K562 (cell line): ENCODE measurements around the gene KCND3. TPM values are rescaled to one million over a fixed set of nuclear protein-coding genes. Genes with fewer than 3 reads are reported as not detected.
A peak's percentile ranks its signal among the peaks of the same experiment; 100 is the strongest.

Experiments used
- CTBP1 ChIP-seq: fragments of 450-650 bp; IDR thresholded peaks from 2 replicates; pipeline ENCODE4 v1.6.1; 2016; ENCODE audit warnings: borderline replicate concordance
- NR2C2 ChIP-seq, 2 experiments: fragments of 200-800 bp in 1 of 2; sonication (Bioruptor generic) in 1 of 2; sonication (generic) in 1 of 2; formaldehyde crosslinking in 1 of 2; IDR thresholded peaks; 2 replicates each; pipeline versions ENCODE4 v1.6.1 to v1.8.0; 2016 to 2022; ENCODE audit warnings: mild to moderate bottlenecking in 1 of 2, missing compliant biosample characterization in 1 of 2, missing genetic modification characterization in 1 of 2, missing genetic modification reagents in 1 of 2
- NR2F6 ChIP-seq: fragments of 450-650 bp; formaldehyde crosslinking; IDR thresholded peaks from 2 replicates; pipeline ENCODE4 v1.4.0; 2020; ENCODE audit warnings: mild to moderate bottlenecking
- TCFL5 ChIP-seq: fragments of 250-450 bp; sonication (Bioruptor Pico); conservative IDR thresholded peaks from 2 replicates; pipeline ENCODE4 v1.6.1; 2021; ENCODE audit warnings: mild to moderate bottlenecking, moderate library complexity, matching md5 sums
- TEAD2 ChIP-seq: fragments of 450-650 bp; IDR thresholded peaks from 2 replicates; pipeline ENCODE4 v1.6.1; 2016; ENCODE audit warnings: missing genetic modification characterization, control low read depth, missing compliant biosample characterization
- ZNF41 ChIP-seq: fragments of 250-450 bp; sonication (Bioruptor Pico); conservative IDR thresholded peaks from 2 replicates; pipeline ENCODE4 v1.4.0; 2020; ENCODE audit warnings: mild to moderate bottlenecking
- polyA plus RNA-seq, 8 experiments: library from polyadenylated mRNA; depleted of rRNA in 4 of 8; stranded (reverse) in 5 of 8; unstranded in 3 of 8; fragments of >200 nt; fragmentation: Nextera tagmentation in 2 of 8; fragmentation: Illumina TruSeq in 1 of 8; extraction: Ambion mirVana in 2 of 8; extraction: Trizol in 1 of 8; gene quantifications; 2 replicates each; pipeline versions ENCODE4 v1.2.1 to v1.2.3, GENCODE V29; 2011 to 2014; ENCODE audit warnings: inconsistent platforms in 1 of 8, missing spikeins in 1 of 8
- total RNA-seq, 7 experiments: library from RNA; depleted of rRNA in 6 of 7; stranded (reverse); fragments of >200 nt in 6 of 7; fragmentation: Illumina TruSeq in 2 of 7; extraction: Trizol in 2 of 7; gene quantifications; 2 replicates each; pipeline versions ENCODE4 v1.2.1 to v1.2.3, GENCODE V29; 2011 to 2021; ENCODE audit warnings: low replicate concordance in 1 of 7
- TF ChIP-seq, protein P1 (sequence below): fragments of 200-600 bp; sonication (generic); IDR thresholded peaks from one replicate; pipeline ENCODE4 v1.6.1; 2012; ENCODE audit warnings: mild to moderate bottlenecking, low read depth, low read length, inconsistent platforms
- TF ChIP-seq, protein P2 (sequence below), 2 experiments: fragments of 450-650 bp; IDR thresholded peaks; 2 replicates each; pipeline ENCODE4 v1.6.1; 2018; ENCODE audit warnings: mild to moderate bottlenecking in 2 of 2, low read depth in 1 of 2; ENCODE audit not compliant: partially characterized antibody in 2 of 2
- TF ChIP-seq, protein P3 (sequence below): fragments of 450-650 bp; formaldehyde crosslinking; IDR thresholded peaks from 2 replicates; pipeline ENCODE4 v1.4.0; 2022; ENCODE audit warnings: missing genetic modification characterization
- TF ChIP-seq, protein P4 (sequence below): fragments of 450-650 bp; formaldehyde crosslinking; IDR thresholded peaks from 2 replicates; pipeline ENCODE4 v1.4.0; 2022; ENCODE audit warnings: mild to moderate bottlenecking, moderate library complexity

KCND3 gene
- total and polyA plus RNA-seq, 9 of the 15 experiments (the other 6 are each of a cell fraction or from before 2014, with no cell fraction given): not detected

DNA sequence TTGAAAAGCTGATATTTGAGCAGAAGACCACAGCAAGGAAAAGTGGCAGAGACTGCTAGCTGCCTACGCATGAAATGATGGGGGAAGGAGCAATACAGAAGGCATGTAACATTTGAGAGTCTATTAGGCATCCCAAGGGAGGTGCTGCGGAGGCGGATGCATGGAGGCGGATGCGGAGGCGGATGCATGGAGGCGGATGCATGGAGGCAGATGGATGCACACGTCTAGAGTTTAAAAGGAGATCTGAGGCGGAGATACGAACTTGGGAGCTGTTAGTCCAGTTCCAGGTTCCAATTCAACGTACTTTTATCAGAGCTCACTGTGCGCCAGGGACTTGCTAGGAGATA, 234.5 kb downstream of the KCND3 start (continued):
- TF ChIP-seq, protein P1, sequence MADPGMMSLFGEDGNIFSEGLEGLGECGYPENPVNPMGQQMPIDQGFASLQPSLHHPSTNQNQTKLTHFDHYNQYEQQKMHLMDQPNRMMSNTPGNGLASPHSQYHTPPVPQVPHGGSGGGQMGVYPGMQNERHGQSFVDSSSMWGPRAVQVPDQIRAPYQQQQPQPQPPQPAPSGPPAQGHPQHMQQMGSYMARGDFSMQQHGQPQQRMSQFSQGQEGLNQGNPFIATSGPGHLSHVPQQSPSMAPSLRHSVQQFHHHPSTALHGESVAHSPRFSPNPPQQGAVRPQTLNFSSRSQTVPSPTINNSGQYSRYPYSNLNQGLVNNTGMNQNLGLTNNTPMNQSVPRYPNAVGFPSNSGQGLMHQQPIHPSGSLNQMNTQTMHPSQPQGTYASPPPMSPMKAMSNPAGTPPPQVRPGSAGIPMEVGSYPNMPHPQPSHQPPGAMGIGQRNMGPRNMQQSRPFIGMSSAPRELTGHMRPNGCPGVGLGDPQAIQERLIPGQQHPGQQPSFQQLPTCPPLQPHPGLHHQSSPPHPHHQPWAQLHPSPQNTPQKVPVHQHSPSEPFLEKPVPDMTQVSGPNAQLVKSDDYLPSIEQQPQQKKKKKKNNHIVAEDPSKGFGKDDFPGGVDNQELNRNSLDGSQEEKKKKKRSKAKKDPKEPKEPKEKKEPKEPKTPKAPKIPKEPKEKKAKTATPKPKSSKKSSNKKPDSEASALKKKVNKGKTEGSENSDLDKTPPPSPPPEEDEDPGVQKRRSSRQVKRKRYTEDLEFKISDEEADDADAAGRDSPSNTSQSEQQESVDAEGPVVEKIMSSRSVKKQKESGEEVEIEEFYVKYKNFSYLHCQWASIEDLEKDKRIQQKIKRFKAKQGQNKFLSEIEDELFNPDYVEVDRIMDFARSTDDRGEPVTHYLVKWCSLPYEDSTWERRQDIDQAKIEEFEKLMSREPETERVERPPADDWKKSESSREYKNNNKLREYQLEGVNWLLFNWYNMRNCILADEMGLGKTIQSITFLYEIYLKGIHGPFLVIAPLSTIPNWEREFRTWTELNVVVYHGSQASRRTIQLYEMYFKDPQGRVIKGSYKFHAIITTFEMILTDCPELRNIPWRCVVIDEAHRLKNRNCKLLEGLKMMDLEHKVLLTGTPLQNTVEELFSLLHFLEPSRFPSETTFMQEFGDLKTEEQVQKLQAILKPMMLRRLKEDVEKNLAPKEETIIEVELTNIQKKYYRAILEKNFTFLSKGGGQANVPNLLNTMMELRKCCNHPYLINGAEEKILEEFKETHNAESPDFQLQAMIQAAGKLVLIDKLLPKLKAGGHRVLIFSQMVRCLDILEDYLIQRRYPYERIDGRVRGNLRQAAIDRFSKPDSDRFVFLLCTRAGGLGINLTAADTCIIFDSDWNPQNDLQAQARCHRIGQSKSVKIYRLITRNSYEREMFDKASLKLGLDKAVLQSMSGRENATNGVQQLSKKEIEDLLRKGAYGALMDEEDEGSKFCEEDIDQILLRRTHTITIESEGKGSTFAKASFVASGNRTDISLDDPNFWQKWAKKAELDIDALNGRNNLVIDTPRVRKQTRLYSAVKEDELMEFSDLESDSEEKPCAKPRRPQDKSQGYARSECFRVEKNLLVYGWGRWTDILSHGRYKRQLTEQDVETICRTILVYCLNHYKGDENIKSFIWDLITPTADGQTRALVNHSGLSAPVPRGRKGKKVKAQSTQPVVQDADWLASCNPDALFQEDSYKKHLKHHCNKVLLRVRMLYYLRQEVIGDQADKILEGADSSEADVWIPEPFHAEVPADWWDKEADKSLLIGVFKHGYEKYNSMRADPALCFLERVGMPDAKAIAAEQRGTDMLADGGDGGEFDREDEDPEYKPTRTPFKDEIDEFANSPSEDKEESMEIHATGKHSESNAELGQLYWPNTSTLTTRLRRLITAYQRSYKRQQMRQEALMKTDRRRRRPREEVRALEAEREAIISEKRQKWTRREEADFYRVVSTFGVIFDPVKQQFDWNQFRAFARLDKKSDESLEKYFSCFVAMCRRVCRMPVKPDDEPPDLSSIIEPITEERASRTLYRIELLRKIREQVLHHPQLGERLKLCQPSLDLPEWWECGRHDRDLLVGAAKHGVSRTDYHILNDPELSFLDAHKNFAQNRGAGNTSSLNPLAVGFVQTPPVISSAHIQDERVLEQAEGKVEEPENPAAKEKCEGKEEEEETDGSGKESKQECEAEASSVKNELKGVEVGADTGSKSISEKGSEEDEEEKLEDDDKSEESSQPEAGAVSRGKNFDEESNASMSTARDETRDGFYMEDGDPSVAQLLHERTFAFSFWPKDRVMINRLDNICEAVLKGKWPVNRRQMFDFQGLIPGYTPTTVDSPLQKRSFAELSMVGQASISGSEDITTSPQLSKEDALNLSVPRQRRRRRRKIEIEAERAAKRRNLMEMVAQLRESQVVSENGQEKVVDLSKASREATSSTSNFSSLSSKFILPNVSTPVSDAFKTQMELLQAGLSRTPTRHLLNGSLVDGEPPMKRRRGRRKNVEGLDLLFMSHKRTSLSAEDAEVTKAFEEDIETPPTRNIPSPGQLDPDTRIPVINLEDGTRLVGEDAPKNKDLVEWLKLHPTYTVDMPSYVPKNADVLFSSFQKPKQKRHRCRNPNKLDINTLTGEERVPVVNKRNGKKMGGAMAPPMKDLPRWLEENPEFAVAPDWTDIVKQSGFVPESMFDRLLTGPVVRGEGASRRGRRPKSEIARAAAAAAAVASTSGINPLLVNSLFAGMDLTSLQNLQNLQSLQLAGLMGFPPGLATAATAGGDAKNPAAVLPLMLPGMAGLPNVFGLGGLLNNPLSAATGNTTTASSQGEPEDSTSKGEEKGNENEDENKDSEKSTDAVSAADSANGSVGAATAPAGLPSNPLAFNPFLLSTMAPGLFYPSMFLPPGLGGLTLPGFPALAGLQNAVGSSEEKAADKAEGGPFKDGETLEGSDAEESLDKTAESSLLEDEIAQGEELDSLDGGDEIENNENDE: no peak
- TF ChIP-seq ZNF41 (CRISPR knock-in tag): 0 out of 2 replicates have a peak, but pooled peaks have one; percentile 8
- no peak for TF ChIP-seq NR2C2 (CRISPR knock-in tag; IDR thresholded peaks at IDR 0.05)
- no peak for TF ChIP-seq NR2C2 (tag; IDR thresholded peaks at IDR 0.05)
- TF ChIP-seq, protein P2, sequence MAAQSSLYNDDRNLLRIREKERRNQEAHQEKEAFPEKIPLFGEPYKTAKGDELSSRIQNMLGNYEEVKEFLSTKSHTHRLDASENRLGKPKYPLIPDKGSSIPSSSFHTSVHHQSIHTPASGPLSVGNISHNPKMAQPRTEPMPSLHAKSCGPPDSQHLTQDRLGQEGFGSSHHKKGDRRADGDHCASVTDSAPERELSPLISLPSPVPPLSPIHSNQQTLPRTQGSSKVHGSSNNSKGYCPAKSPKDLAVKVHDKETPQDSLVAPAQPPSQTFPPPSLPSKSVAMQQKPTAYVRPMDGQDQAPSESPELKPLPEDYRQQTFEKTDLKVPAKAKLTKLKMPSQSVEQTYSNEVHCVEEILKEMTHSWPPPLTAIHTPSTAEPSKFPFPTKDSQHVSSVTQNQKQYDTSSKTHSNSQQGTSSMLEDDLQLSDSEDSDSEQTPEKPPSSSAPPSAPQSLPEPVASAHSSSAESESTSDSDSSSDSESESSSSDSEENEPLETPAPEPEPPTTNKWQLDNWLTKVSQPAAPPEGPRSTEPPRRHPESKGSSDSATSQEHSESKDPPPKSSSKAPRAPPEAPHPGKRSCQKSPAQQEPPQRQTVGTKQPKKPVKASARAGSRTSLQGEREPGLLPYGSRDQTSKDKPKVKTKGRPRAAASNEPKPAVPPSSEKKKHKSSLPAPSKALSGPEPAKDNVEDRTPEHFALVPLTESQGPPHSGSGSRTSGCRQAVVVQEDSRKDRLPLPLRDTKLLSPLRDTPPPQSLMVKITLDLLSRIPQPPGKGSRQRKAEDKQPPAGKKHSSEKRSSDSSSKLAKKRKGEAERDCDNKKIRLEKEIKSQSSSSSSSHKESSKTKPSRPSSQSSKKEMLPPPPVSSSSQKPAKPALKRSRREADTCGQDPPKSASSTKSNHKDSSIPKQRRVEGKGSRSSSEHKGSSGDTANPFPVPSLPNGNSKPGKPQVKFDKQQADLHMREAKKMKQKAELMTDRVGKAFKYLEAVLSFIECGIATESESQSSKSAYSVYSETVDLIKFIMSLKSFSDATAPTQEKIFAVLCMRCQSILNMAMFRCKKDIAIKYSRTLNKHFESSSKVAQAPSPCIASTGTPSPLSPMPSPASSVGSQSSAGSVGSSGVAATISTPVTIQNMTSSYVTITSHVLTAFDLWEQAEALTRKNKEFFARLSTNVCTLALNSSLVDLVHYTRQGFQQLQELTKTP (IDR thresholded peaks at IDR 0.05; ENCODE audit: low read depth in 1 of 2, partially characterized antibody in 2 of 2): peak in 1 of 2 experiments; percentile 25
- peak; percentile 97; the same call in 1 of the 2 replicates for TF ChIP-seq CTBP1
- TF ChIP-seq NR2F6 (CRISPR knock-in tag): no peak
- TF ChIP-seq TCFL5: 0 out of 2 replicates have a peak, but pooled peaks have one; percentile 7
- no peak for TF ChIP-seq TEAD2
- TF ChIP-seq, protein P3, sequence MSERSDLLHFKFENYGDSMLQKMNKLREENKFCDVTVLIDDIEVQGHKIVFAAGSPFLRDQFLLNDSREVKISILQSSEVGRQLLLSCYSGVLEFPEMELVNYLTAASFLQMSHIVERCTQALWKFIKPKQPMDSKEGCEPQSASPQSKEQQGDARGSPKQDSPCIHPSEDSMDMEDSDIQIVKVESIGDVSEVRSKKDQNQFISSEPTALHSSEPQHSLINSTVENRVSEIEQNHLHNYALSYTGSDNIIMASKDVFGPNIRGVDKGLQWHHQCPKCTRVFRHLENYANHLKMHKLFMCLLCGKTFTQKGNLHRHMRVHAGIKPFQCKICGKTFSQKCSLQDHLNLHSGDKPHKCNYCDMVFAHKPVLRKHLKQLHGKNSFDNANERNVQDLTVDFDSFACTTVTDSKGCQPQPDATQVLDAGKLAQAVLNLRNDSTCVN (CRISPR knock-in tag): no peak
- TF ChIP-seq, protein P4, sequence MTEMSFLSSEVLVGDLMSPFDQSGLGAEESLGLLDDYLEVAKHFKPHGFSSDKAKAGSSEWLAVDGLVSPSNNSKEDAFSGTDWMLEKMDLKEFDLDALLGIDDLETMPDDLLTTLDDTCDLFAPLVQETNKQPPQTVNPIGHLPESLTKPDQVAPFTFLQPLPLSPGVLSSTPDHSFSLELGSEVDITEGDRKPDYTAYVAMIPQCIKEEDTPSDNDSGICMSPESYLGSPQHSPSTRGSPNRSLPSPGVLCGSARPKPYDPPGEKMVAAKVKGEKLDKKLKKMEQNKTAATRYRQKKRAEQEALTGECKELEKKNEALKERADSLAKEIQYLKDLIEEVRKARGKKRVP (CRISPR knock-in tag): 0 out of 2 replicates have a peak, but pooled peaks have one; percentile 5
